Right cardiac atrium (tissue), 5 donors: ENCODE measurements around the gene TAGLN2. TPM values are rescaled to one million over a fixed set of nuclear protein-coding genes. Genes with fewer than 3 reads are reported as not detected.
A peak's percentile ranks its signal among the peaks of the same experiment; 100 is the strongest.

Experiments used
- ATAC-seq, 2 donors: fragments of 200-7000 bp; cut with Tn5 transposase; one replicate each; pipeline versions ENCODE4 v1.8.0 to v1.9.1; 2020; ENCODE audit warnings: moderate library complexity in 2 of 2, mild to moderate bottlenecking in 1 of 2
- DNase-seq, 3 donors: peaks; one replicate each; pipeline ENCODE4 v3.0.0-alpha.2; 2020
- H3K27ac ChIP-seq: one replicate; pipeline ENCODE4 v1.5.1; 2013; ENCODE audit warnings: mild to moderate bottlenecking, low read length, control low read depth, moderate library complexity
- H3K27me3 ChIP-seq: one replicate; pipeline ENCODE4 v1.6.1; 2013; ENCODE audit not compliant: control insufficient read depth, insufficient read depth
- H3K4me1 ChIP-seq: one replicate; pipeline ENCODE4 v1.6.1; 2013; ENCODE audit warnings: low read length; ENCODE audit not compliant: control insufficient read depth, insufficient read depth
- H3K4me3 ChIP-seq: one replicate; pipeline ENCODE4 v1.5.1; 2013; ENCODE audit warnings: low read length, control low read depth
- H3K9me3 ChIP-seq: one replicate; pipeline ENCODE4 v1.6.1; 2013; ENCODE audit warnings: low read length; ENCODE audit not compliant: control insufficient read depth
- WGBS: extraction: QIAGEN DNeasy Blood & Tissue Kit; methylation state at CpG from one replicate; pipeline ENCODE4 v1.1.7; 2013; 5-methylcytosine and 5-hydroxymethylcytosine counted together
- intact Hi-C, 4 donors: fragments of 100-400 bp; cut with DNase I; formaldehyde crosslinking; loops; one replicate each; pipeline versions ENCODE4 v1.11.0 to v1.14.0; 2022 to 2023
- polyA plus RNA-seq: library from polyadenylated mRNA; stranded (reverse); fragments of 200-250 nt; gene quantifications from one replicate; pipeline ENCODE4 v1.2.3, GENCODE V29; 2013
- total RNA-seq, 4 donors: library from RNA; stranded (reverse); fragmentation: NEBNext Ultra II Directional; extraction: Animal tissue kit (Norgen Biotek cat#: 25700); gene quantifications; one replicate each; pipeline ENCODE4 v1.2.1, GENCODE V29; 2021
- donor health status: healthy with polysubstance abuse.
- donor health status: DM: no; HTN: yes; CAD: no.
- donor health status: DM: no; HTN: no; CAD: no.
- donor health status: DM: no; HTN: yes; CAD: no; lungs with severe emphysema.
- donor health status: DM: yes; HTN: yes; CAD: no.

The TAGLN2 gene
- total and polyA plus RNA-seq, 5 donors, result 117 to 253 (median 179) TPM

DNA sequence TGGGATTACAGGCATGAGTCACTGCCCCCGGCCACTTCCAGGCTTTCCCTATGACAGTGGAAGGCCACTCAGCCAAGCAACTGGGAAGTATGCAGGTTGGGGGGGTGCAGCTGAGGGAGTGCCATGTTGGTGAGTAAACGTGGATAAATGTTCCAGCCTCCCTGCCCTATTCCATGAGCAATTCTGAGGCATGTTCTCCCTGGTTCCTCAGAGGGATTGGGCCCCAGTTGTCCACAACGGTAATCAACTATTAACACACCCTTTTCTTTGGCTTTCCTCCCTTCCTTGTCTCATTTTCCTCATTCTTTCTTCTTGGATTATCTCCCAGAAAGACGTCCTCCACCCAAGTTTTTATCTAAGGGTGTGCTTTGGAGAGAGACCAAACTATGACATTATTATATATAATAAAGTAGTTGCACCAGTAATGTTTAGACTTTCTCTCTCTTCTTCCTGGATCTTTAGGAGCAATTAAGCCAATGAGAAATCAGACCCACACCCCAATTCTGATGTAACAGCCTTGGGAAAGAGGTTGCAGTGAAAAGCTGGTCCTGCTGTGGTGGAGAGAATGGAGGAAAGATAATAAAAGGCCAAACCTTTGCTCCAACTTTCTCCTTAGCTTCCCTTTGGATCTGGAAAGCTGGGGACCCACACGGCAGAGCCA, 35.5 kb upstream of the TAGLN2 start:
- intact Hi-C loops, result no loop called here
- Histone ChIP-seq H3K4me3 (no peak overlapping the region), H3K27me3 (no peaks in the 10 kb centered on the region), H3K9me3 (no peaks in the 10 kb centered on the region), H3K27ac (peak overlapping the region; percentile 53), H3K4me1 (no peaks in the 10 kb centered on the region)
- peak; percentile 79 to 88 (median 84) for DNase-seq
- ATAC-seq, result peak; percentile 90 to 95
- 38% methylated on average over 5 of the region's 5 CpGs for WGBS

DNA sequence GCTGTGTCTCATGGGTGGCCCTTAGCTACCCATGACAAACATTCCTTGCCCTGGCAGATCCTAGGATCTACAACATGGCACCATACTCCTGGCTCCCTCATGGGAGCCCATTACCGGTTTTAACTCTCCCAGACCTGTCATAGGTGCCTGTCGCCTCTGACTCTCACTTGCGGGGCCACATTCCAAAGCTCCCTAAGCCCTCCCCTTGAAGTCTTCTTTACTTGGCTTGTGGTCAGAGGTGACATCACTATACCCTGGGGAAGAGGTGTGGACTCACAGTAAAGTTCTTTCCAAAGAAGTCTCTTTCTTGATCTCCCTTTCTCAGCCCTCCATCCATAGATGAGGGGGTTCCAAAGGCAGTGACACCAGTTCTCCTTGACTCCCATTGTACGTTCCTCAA, 34.1 kb upstream of the TAGLN2 start:
- no peak overlapping the region for H3K4me3 ChIP-seq
- H3K27ac ChIP-seq, result no peak overlapping the region
- ATAC-seq (no peak), DNase-seq (no peak)
- intact Hi-C loops, result no loop called here
- 63% methylated on average over 4 of the region's 4 CpGs for WGBS
- H3K9me3 ChIP-seq, result no peaks in the 10 kb centered on the region
- no peaks in the 10 kb centered on the region for H3K27me3 ChIP-seq
- H3K4me1 ChIP-seq, result no peaks in the 10 kb centered on the region

DNA sequence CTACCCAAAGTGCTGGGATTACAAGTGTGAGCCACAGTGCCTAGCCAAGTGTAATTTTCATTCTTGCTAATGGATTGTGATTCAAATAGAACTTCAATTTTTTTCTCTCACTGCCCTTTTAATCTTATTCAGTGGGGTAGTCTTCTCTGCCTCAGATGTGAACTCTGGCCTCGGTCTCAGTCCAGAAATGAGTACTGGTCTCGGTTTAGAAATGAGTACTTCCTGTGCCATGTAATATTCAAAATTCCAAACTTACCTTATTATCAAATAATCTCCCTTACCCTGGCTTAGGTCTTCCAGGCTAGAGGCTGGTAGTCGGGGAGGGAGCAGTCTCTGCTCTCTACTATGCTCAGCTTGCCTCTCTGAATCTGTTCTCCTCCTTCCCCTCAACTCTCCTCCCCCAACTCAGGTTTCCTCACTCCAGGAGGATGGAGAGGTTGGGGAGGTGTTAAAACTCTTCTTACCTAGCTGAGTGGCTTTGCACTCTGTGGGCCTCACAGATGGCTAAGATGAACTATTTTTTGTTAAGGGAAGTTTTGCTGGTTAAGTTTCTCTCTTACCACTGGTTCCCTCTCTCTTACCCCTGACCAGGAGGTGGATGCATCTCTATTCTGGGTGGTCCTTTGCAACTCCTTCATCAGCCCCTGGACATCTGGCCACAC, 33.5 kb upstream of the TAGLN2 start:
- H3K27me3 ChIP-seq, result no peaks in the 10 kb centered on the region
- intact Hi-C loops, result no loop called here
- H3K4me3 ChIP-seq, result no peak overlapping the region
- 73% methylated on average over 3 of the region's 3 CpGs for WGBS
- DNase-seq (no peak), ATAC-seq (no peak)
- H3K9me3 ChIP-seq, result no peaks in the 10 kb centered on the region
- no peak overlapping the region for H3K27ac ChIP-seq
- H3K4me1 ChIP-seq, result no peaks in the 10 kb centered on the region

DNA sequence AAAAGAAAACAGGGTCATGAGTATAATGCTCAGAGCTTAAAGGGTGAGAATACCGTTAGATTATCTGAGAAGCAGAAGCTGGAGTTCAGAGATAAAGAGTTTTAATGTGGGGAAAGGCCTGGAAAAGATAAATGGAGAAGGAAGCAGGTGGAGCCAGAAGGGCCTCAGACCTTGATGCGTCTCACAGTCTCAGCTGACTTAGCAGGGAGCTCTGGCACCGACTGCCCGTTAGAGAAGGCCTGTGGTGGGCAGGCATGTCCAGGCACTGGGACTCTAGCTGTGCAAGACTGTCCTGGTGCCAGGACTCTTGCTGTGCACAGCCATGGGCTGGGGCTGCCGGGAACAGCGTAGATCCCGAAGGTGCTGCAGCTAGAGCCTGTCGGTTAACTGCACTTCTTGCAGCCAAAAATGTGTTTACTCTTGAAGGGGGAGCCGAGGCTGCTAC, 32.5 kb upstream of the TAGLN2 start:
- no peaks in the 10 kb centered on the region for H3K4me1 ChIP-seq
- intact Hi-C loops, result no loop called here
- H3K9me3 ChIP-seq, result no peaks in the 10 kb centered on the region
- DNase-seq, result no peak
- H3K27me3 ChIP-seq, result no peaks in the 10 kb centered on the region
- H3K27ac ChIP-seq, result no peak overlapping the region
- WGBS, result 38% methylated on average over 9 of the region's 9 CpGs
- no peak overlapping the region for H3K4me3 ChIP-seq
- ATAC-seq, result no peak

DNA sequence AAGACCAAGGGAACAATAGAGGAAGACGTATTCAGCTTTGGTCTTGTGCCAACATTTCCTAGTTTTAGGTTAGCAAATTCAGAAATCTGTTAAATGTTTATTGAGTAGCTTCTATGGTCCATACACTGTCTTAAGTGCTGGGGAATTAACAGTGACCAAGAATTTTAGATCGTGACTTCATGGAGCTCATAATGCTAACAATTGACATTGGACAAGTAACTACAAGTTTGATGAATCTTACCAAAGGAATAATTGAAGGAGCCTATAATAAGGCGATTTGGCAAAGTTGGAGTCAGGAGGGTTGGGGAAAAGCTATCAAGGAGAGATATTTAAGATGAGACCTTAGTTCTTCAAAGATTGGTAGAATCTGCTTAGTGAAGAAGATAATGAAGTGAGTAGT, 30.1 kb upstream of the TAGLN2 start:
- Histone ChIP-seq H3K4me1 (no peaks in the 10 kb centered on the region), H3K27me3 (no peaks in the 10 kb centered on the region), H3K4me3 (no peak overlapping the region), H3K9me3 (no peaks in the 10 kb centered on the region), H3K27ac (no peak overlapping the region)
- intact Hi-C loops, result no loop called here
- no peak for DNase-seq
- no peak for ATAC-seq
- WGBS, result 88% methylated on average over 3 of the region's 3 CpGs

DNA sequence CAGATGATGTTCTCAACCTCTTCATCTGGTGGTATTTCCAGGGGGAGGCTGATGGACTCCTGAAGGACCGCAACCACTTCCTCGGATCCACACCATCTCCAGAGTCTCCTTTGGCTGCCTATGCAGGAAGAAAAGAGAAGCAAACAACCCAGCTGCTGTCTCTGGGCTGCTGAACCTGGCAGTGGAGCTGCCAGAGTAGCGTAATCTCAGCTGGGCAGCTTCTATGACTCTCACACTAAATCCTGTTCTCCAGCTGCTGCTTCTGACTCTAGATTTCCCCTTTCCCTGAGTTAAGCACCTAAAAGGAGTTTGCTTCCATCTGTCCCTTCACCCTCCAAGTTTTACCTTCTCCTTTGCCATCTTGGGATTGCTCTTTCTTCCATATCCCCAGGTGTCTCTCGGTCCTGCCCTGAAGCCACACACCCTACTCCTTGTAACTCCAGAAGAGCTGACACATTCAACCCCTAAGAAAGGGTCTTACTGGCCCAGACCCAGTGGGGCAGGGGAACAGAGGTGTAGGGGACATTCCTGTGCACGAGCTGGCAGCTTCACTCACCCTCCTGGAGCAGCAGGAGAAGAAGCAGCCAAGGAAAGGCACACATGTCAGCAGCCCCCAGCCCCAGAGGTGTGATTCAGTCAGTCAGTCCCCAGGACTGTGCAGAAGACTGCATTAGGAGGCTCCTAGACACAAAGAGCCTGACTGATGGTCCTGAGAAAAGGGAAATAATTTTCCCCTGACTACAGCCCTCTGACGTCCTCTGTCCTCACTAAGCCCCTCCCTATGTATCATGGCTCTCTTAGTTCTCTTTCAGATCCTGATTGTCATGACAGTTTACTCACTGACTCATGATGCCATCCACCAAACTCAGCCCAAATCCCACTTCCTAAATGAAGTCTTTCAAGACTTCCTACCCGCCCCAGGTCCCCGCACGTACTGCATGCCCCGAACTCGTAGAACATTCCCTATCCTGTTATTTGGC, 28.5 kb upstream of the TAGLN2 start, which contains the start of gene SLAMF9:
Gene SLAMF9, minus strand, starts transcription at position 702 of the 980 bp plus-strand sequence. Its CDS starts 100 bp downstream, at position 602.
- Histone ChIP-seq H3K9me3 (no peaks in the 10 kb centered on the region), H3K4me3 (no peak within 1 kb of the TSS), H3K4me1 (no peaks in the 10 kb centered on the region), H3K27me3 (no peaks in the 10 kb centered on the region), H3K27ac (no peak within 1 kb of the TSS)
- DNase-seq (no peak), ATAC-seq (peak; percentile 30 to 41)
- intact Hi-C loops, result no loop called here
- WGBS, result 75% methylated on average over 11 of the region's 11 CpGs

DNA sequence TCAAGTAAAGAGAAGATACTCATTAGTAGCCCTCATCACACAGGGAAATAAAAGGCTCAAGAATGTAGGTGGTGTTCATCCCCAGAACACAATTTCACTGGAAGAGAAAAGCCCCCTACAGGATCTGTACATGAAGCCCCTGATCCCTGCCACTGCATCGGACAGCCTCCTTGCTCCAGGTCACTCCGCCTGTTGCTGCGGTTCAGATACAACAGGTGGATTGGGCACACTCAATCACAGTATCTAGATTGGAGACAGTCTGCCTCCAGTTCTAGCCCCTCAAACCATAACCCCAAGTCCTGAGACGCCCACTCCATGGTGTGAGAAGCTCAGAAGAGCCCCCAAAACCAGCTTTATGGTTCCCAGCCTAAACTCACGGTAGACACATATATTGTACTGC, 27.6 kb upstream of the TAGLN2 start:
- H3K27me3 ChIP-seq, result no peaks in the 10 kb centered on the region
- 85% methylated on average over 5 of the region's 5 CpGs for WGBS
- no peaks in the 10 kb centered on the region for H3K9me3 ChIP-seq
- no peaks in the 10 kb centered on the region for H3K4me1 ChIP-seq
- no peak for DNase-seq
- intact Hi-C loops, result no loop called here
- H3K4me3 ChIP-seq, result no peak overlapping the region
- H3K27ac ChIP-seq, result no peak overlapping the region
- ATAC-seq, result no peak

DNA sequence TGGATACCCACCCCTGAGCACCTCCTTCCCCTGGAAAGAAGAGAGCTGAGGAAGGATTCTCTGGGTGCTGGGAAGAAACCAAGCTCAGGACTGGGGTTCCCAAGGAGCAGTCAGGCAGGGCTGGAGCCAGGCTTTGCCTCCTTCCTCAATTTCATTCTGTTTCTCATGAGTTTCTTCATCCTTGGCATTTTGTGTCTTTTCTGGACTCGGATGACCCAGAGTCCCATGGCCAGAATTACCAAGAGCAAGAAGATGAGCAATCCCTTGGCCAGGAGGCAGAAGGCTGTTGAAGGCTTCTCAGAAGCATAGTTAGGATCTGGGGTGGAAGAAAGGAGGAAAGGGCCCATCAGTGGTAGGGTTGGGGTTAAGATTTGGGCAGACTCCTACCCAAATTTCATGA, 26.2 kb upstream of the TAGLN2 start:
- Histone ChIP-seq H3K27me3 (no peaks in the 10 kb centered on the region), H3K27ac (no peak overlapping the region), H3K4me3 (no peak overlapping the region), H3K4me1 (no peaks in the 10 kb centered on the region), H3K9me3 (no peaks in the 10 kb centered on the region)
- ATAC-seq, result no peak
- intact Hi-C loops, result no loop called here
- WGBS, result 72% methylated on average over 1 of the region's 1 CpG
- no peak for DNase-seq

DNA sequence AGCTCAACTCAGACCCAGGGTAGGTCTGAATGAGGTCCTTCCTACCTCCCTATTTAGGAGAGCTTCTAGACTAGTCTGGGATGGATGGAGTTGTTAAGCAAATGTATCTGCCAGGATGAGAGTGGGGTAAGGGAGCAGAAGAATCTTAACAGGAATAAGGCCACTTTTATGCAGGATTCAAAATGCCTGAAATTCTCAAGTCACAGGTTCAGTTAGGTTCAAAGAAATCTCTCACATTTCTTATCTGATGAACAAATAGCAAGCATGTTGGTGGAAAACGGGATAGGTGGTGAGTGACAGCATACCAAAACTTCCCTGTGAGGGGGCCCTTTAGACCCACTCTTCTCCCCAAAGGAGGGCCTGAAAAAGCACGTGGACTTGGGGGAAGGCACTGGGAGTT, 25.7 kb upstream of the TAGLN2 start:
- DNase-seq (no peak), ATAC-seq (no peak)
- H3K27ac ChIP-seq, result no peak overlapping the region
- H3K4me1 ChIP-seq, result no peaks in the 10 kb centered on the region
- no peak overlapping the region for H3K4me3 ChIP-seq
- intact Hi-C loops, result no loop called here
- no peaks in the 10 kb centered on the region for H3K9me3 ChIP-seq
- no peaks in the 10 kb centered on the region for H3K27me3 ChIP-seq
- WGBS, result 66% methylated on average over 2 of the region's 2 CpGs

DNA sequence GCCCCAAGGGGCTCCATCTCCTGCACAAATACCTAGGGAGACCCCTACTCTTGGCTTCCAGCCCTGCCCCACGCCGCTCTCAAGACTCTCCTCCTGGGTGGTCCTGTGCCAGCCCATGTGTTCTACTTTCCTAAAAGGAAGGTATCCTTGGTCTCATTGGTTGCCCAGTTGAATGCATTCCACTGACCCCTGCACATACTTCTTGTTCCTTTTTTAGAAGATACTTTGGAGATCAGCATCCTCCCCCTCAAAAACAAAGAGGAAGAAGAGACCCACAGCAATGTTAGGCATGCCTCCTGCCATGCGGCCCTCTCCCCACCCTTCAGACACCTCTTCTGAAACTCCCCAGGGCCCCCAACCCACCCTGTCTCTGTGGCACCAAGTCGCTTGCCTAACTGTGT, 24.7 kb upstream of the TAGLN2 start:
- Histone ChIP-seq H3K27me3 (no peaks in the 10 kb centered on the region), H3K4me1 (no peaks in the 10 kb centered on the region), H3K4me3 (no peak overlapping the region), H3K9me3 (no peaks in the 10 kb centered on the region), H3K27ac (no peak overlapping the region)
- whole genome bisulfite sequencing, result 89% methylated on average over 4 of the region's 4 CpGs
- ATAC-seq, result no peak
- intact Hi-C loops, result no loop called here
- no peak for DNase-seq

DNA sequence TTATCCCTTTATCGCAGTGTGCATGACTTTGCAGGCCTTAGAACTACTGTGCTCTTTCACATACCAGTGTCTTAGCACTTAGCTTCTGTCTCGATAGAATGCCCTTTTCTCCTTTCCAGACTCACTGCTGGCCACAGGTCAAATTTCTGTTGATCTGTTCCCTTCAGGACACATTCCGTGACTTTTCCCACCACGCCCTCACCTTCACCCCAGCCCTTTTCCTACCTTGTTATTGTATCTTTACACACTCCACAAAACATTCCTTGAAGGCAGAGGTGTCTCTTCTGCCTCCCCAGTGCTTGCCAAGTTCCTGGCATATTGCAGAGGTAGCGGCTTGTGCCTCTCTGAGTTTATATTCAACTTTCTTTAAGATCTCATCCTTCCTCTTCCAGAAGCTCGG, 23.8 kb upstream of the TAGLN2 start:
- intact Hi-C loops, result no loop called here
- Histone ChIP-seq H3K27ac (no peak overlapping the region), H3K4me1 (no peaks in the 10 kb centered on the region), H3K4me3 (no peak overlapping the region), H3K9me3 (no peaks in the 10 kb centered on the region), H3K27me3 (no peaks in the 10 kb centered on the region)
- ATAC-seq (no peak), DNase-seq (no peak)
- WGBS, result 72% methylated on average over 6 of the region's 6 CpGs
